Stimulated activated CD4-positive, alpha-beta T cell treated with anti-CD3 and anti-CD28 coated beads, TNF-alpha, amount 100 ng/mL, for 4 hours (primary cell): ENCODE results near the gene S100A9.

ENCODE experiments used
- DNase-seq, 3 experiments: peaks; one replicate each; pipeline ENCODE4 v3.0.0-alpha.2; 2020; ENCODE audit warnings: low read depth in 3 of 3

S100A9 gene

DNA sequence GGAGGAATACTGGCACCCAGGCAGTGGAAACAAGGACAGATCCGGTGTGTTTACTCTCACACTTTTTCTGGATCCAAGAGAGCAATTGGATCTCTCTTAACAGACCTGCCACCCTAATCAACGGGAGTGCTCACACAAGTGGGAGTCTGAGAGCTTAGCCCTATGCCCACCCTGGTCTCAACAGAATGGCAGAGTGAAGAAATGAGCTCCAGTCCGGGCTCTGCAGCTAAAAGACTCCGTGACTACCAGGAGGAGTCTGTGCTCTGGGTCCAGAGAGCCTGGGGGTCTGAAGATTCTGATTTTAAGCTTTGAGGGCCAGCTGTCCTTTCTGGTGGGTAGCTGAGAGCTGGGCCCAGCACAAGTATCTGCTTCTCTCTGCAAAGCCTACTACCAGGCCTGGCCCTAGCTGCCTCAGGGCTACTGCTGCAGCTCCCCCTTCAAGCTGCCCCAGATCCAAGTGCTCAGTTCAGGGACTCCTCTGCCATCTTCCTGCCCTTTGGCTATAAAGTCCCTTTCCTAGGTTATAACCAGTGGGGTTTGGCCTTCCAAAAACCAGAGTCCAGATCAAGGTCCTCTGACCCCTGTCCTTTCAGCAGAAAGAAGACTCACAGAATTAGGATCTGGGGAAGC lies 3.9 kb downstream of the S100A9 start:
- no peak for DNase-seq

DNA sequence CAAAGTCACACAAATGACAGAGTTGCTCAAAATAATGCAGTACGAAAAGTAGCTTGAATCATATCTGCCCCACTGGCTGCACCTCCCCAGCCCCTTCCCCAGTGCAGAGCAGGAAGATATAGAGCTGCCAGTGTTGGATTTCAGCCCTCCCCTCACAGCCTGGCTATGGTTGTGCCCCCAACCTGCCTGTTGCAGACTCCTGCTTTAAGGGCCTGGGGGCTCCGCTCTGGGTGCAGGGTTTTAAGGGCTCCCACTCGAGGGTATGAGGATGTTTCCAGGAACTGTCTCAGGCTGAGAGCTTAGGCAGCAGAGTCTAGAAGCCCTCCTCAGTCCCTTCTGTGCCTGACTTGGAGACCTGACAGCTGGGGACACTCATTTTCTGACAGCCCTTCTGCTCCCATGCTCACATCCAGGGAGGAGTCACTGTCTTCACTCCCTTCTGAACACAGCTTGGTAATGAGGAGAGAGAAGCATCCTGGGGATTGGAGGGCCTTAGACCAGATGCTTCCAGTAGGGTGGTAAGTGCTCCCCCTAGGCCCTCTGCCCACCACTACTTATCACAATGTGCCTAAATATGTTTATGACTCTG lies 4.6 kb downstream of the S100A9 start:
- DNase-seq, result no peak

DNA sequence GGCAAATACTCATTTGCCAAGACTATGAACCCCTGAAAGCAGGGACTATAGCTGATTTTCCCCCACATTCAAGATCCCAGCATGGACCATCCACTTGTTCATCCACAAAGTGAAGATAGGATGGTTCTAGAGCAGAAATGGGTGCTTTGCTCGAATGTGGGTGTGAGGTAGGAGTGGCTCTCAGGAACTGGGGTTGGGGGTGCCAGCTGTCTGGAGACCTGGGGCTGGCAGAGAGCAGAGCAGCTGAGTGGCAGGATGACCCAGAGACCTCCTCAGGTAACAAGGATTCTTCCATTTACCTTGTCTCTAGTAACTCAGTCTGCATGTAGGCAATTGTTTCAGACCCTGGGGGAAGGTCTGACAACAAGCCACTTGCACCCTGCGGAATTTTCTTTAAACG lies 6.0 kb downstream of the S100A9 start:
- DNase-seq, result no peak

DNA sequence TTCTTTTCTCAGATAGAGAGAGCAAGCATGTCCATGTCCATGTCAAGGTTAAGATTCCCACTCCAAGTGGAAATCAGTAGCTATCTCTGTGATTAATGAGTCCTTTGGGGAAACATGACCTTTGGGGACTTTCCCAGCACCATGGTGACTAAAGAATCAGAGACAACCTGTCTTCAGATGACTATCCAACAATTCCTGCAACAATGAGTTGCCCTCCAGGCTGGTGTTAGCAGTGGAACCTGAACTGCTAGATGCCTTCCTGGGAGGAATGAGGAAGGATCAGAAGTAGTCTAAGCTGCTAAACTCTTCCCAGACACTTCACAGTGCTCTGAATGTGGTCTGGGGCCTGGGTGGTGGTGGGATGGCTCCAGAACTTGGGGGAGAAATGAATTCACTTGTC lies 6.5 kb downstream of the S100A9 start:
- DNase-seq, result no peak

DNA sequence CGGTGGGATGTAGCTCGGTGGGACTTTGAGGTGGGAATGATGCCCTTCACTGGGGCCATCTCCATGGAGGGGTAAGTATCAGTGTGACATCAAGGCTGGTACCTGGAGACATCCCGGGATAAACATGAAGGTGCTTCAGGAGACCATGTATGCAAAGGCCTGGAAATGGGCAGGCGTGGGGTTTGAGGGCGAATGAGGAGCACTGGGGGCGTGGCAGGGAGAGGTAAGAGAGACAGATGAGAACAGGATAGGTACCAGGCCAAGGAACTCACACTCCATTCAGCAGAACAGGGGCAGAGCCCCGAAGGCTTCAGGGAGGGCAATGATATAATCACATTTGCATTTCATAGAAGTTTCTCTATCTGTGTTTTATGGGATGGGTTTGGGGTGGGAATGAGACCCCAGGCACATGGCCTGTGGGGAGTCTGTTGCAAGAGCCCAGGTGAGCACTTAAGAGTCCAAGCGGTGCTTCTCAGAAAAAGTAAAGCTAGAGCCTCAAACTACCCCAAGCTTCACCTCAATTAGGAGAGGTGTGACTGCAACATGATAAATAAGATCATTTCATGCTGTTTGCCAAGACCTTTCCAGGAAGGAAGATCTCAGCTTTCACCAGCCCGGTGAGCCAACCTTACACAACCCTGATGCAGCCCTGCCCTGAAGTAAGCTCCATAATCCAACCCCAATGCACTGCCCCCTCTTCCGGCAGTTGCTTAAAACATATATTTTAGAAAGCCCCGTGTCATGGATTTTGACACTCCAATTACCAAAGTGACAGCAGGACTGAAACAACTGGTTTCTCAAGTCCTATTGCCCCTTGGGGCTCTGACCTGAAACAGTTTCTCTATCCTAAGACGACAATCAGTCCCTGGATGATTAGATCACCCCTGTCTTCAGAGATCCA lies 7.4 kb downstream of the S100A9 start:
- no peak for DNase-seq

DNA sequence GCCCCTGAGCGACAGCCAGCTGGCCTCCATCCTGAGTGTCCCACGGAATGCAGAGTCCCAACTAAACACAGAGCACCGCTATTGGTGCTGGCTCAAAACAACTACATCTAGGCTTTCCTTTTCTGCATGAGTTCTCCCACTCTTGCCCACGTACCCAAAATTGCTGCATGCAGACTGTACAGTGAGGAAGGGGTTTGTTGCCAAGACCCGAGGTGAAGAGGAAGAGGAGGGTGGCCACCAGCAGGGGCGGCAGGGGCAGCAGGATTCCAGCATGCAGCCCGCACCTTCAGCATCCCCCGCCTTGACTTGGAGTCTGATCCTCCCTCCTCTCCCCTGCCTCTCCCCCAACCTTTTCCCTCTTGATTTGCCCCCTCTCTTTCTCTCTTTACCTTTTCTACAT lies 8.0 kb downstream of the S100A9 start:
- no peak for DNase-seq

DNA sequence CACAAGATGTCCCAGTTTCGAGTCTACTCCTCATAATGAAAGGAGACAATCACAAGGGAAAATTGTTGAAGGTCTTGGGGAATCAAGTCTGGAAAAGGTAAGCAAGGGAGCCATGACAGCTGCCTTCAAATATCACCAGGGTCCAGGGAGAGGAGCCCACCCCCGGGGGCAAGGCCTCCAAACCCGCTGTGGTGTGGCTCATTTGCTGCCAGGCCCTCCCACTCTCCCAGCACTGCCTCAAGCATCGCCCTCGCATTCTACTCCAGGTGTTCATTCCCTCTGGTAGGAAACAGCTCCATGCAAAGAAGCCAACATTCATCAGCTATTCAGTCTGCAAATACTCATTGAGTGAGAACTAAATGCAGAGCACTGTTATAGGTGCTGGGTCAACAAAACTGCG lies 8.6 kb downstream of the S100A9 start:
- no peak for DNase-seq

DNA sequence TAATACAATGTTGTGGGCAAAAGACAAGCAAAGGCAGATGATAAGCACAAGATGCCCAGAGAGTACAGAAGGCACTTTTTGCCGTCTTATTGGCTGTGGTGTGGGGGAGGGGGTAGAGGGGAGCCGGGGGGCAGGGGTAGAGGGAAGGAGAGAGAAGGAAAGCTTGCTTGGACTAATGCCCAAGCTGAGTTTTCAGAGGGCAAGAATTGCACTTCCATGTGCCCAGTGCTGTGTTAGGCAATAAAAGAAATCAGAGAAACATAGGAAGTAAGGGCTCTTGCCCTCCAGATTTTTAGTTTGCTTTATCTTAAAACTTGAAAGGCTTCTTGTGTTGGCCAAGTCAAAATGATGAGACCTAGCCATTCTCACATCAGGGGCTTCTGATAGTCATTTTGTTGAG lies 9.4 kb downstream of the S100A9 start:
- DNase-seq, result no peak

DNA sequence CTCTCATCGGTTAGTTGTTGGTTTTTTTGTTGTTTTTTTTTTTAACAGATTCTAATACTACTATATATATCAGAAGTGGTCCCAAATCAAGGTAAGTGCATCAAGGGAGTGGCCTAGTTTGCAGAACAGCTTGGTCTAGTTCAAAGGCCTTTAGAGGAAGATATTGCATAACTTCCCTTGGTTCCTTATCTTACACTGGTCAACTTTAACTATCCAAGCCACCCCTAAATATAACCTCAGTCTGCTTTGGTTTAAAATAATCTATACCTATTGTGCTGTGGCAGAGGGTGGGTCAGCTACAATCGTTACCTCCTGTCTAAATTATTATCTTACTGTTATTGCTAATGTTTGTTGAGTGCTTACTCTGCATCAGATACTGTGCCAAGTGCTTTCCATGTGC lies 10.8 kb downstream of the S100A9 start:
- DNase-seq, result no peak

DNA sequence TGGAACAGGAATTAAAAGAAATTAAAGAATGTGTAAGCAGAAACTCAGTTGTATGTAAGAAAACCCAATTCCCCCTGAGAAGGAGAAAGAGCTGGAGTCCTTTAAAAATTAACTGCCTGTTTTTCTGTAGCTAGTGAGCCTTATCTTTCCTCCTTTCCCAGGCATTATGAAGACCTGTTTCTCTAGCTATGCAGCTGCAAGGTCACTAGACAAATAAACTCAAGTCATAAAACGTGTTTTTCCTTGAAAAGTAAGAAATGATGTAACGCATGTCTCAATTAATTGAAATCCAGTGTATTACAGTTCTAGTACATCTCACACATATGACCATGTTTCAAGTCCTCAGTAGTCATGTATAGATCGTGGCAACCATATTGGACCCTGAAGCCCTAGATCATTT lies 12.5 kb downstream of the S100A9 start:
- DNase-seq, result no peak

DNA sequence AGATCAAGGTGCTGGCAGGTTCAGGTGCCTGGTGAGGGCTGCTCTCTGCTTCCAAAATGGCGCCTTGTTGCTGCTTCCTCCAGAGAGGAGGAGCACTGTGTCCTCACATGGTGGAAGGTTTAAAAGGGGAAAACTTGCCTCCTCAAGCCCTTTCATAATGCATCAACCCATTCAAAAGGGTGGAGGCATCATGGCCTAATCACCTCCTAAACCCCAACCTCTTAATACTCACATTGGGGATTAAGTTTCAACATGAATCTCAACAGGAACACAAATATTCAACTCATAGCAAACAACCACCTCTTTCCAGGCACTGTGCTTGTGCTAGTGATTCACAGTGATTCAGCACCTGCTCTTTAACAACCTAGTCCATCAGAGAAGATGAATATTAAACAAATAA lies 13.6 kb downstream of the S100A9 start:
- no peak for DNase-seq

DNA sequence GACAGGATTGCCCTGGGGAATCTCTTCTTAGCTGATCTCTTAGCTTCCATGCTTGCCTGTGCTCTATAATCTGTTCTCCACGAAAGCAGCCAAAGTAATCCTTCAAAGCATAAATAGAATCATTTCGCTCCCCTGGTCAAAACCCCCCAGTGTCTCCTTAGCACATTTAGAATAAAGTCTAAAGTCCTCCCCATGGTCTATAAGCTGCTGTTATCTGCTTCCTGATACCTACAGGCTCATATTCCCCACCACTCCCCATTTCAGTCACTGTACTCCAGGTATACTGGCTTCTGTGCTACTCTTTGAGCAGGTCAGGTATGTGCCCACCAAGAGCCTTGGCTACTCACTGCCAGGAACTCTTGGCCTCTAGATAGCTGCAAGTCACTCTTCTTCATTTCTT lies 14.9 kb downstream of the S100A9 start:
- no peak for DNase-seq

DNA sequence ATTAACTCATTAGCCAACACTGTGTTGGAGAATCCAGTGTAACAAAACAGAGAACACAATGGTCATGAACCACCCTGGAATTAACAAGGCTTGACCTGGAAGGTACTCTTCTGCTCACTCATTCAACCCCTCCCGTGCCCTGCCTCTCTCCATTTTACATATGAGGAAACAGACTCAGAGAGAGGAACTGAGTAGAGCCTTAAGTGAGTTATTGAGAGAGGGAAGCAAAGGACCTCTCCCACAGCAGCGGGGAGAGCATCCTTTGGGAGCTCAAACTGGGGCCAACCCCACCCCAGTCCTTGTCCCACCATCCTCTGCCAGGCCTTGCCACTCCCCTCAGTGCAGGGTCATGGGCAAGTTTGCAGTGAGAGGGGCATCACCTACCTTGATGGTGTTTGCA lies 16.4 kb downstream of the S100A9 start:
- no peak for DNase-seq

DNA sequence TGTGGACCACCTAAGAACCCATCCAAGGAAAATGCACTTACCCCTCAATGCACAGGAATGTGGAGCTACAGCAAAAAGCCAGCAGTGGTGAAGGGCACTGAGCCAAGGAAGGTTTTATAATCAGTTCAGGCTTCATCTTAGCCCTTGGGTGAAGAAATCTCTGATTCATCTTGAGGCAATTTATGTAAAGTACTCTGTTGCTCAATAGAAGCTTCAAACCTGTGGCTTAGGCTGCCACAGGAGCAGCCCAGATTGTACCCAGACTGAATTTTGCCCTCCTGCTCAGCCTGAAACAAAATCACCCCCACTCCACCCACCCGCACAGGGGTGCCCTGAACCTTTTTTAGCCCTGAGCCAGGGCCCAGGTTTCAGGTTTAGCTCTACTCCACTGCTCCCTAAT lies 17.9 kb downstream of the S100A9 start, which contains the start of gene S100A12:
TSS of gene S100A12 (minus strand) at position 111 of the 400 bp plus-strand sequence. CDS start 1,029 bp downstream, outside the sequence.
- no peak for DNase-seq

DNA sequence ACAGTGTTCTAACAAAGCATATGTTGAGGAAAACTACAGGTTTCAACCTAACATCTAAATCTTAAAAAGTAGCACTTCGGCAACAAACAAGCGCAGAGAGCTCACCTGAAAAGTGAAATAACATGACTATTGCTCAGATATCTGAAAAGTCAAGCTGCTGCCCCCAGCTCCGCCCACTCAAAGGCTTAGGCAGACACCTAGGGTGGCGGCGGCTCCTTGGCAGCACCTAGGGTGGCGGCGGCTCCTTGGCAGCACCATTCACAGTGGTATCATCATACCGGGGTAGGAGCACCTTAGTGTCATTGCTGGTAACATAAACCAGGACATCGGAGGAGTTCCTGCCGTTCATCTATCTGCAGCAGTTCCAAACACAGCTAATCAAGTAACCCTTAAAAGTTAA lies 21.9 kb downstream of the S100A9 start:
- DNase-seq, result no peak

DNA sequence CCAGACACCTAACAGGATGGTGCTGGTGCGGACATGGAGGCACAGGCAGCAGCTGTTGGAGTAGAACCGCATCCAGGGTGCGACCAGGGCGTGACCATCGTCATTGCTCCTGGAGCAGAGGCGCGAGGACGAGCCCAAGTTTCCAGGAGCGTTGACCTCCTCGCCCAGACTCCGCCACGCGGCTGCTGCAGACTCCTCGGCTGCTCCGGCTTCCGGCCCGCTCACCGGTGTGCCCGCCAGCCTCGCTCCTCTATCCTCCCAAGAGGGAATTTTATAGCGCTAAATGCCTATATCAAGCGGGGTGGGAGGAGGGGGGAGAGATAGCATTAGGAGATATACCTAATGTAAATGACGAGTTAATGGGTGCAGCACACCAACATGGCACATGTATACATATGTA lies 23.1 kb downstream of the S100A9 start:
- no peak for DNase-seq

DNA sequence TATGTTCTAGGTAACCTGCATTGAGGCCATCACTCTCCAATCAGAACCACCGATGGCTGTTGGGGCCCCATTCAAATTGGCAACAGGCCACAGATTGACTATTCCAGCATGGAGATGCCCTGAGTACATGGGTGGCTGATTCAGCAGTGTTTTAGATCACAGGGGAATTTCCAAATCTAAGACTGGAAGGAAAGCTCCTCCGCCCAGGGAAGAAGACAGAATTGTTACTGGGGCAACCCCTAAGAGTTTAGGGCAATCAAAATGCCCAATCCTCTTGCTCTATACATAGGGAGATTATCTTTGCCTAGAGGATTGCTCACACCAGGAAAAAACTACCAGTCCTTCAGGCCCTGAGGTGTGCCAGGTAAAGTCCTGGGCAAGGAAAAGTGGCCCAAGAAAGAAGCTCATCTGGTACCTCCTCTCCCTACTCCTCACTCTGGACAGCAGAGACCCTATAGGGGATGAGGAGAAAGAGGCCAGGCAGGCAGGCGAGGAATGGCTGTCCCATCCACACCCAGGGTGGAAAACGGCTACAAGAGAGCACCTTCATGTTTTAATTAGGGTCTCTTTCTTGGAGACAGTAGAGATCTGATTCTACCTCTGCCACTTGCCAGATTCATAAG lies 27.4 kb downstream of the S100A9 start:
- DNase-seq, result no peak

DNA sequence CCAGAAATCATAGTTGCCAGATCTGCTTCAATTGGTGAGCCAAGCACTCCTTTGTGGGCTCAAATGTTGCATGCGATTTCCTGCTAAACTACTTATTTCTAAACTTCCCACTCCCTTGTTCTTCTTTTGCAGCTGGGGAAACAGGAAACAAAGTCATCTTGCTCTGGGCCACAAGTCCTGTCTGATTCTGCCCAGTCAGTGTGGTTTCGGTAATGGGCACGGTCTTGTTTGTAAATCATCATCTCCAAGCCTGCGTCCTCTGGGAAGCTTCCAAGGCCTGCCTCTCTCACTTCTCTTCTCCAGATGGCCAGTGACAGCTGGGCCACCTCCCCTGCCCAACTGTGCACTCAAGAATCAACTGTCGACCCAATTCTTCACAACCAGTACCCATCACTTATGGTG lies 28.8 kb downstream of the S100A9 start:
- no peak for DNase-seq

DNA sequence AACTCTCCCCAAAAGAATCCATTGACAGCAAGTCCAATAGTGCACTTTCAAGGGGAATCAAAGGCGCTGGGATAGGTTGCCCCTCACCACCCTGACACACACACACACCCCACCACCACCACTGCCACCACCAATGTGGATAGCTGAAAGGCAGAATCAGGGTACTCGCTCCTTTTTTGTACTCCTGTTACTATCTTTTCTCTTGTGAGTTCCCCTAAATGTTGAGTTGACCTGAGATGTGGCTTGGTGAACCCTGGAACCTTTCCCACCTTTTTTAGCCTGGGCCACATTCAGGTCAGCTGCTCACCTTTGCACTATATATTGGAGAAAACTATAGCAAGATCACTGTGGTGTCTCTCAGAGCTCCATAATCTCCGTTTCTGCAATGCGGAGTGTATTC lies 29.3 kb downstream of the S100A9 start:
- DNase-seq, result no peak

DNA sequence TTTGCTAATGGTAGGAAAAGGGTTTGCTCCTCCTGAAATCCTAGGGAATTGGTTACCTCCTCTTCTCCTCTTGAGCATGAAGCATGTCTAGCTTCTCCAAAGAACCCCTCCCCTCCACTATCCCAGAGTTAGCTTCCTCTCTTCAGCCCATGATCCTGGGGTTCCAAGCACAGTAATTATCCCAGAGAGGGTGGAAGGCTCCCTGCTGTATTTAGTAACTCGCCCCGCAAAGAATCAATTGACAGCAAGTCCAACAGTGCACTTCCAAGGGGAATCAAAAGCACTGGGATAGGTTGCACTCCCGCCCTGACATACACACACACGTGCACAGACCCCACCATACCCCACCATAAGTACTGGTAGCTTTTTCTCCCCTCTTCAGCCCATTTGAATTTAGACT lies 30.1 kb downstream of the S100A9 start:
- no peak for DNase-seq

DNA sequence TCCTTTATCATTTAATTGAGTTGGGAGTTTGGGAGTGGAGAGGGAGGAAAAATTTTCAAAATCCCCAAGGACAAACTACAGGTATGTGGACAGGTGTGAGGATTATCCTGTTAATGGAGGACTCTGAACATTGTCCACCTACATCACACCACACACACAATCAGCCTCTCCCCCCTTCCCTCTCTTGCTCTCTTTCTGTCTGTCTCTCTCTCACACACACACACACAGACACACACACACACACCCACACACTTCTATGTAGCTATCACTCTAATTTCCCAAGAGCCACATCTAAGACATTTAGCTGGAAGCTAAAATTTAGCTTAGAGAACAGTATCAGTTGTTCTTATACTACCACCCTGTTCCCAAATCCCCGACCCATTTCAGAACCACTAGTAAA lies 31.7 kb downstream of the S100A9 start:
- DNase-seq, result no peak
